Occipital lobe (tissue), 2 donors: ENCODE results near the gene ACOX3. TPM values are rescaled to one million over a fixed set of nuclear protein-coding genes. Genes with fewer than 3 reads are reported as not detected.
A peak's percentile ranks its signal among the peaks of the same experiment; 100 is the strongest.

Experiments
- DNase-seq: peaks from one replicate; lab custom pipeline; 2025; lab: John Stamatoyannopoulos, UW
- total RNA-seq: library from RNA; depleted of rRNA; stranded (reverse); fragments of >200 nt; gene quantifications from one replicate; pipeline ENCODE4 v1.2.3, GENCODE V29; 2014

Gene ACOX3
- total RNA-seq, 1 donor from 2014 or later, result 34.9 TPM

DNA sequence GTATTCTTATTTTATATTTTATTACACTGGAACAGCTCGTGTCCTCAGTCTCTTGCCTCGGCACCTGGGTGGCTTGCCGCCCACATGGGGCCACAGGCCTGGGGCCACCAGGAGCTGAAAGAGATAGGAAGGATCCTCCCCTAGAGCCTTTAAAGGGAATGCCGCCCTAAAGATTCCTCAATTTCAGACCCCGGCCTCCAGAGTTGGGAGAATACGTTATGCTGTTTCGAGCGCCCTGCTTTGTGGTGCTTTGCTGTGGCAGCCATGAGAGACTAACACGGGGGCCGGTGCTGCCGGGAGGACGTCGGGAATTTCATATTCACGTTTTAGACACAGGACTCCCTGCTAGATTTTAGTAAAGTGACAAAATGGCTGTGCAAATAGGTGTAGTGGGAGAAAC is 33.2 kb downstream of the ACOX3 start:
- DNase-seq, result no peak

DNA sequence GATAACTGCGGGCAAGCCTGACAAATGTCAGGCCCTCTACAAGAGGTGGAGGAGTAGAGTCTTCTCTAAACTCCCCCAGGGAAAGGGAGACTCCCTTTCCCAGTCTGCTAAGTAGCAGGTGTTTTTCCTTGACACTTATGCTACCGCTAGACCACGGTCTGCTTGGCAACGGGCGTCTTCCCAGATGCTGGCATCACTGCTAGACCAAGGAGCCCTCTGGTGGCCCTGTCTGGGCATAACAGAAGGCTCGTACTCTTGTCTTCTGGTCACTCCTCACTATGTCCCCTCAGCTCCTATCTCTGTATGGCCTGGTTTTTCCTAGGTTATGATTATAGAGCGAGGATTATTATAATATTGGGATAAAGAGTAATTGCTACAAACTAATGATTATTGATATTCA is 33.6 kb downstream of the ACOX3 start:
- peak; percentile 9 for DNase-seq

DNA sequence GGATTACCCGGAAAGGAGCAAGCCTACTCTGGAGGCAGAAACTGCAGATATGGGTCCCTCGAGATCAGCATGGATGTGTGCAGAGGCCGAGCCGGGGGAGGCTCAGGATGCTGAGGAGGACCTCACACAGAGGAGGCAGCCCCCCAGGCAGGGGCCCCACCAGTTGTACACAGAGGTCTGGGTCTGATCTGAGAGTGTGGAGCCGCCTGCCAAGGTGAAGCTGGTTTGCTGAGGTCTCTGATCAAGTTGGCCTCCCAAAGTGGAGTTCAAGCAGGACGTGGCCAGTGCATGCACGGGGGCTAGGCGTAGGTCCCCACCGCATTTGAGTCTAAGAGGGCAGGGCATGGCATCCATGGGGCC is 35.0 kb downstream of the ACOX3 start:
- no peak for DNase-seq

DNA sequence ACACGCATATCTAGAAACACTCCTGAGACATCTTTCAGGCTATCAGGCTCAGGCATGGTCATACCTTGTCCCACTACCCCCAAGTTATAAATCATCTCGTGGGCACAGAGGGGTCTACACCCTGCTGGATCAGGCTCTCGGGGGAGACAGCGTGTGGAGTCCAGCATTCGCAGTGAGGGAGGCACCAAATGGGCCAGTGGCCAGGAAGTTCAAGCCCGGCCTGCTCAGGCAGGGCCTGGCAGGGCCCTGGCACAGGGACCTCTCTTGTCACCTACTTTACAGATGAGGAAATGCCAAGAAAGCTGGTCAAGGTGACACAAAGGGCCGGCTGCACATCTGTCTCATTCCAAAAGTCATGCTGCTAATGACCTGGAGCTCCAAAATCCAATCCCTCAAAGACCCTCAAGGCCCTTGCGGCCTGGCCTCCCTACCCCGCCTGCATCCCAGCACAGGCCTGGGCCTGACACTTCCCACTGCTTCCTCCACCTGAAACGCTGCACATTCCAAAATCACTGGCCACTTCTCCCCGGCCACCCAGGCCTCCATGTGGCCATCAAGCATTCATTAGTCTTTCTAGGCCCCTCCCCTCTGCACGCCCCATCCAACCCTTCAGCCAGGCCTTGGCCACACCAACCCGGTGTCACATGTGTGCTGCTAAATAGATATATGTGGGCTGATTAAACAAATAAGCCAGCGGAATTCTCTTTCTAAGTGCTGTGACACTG is 35.6 kb downstream of the ACOX3 start:
- DNase-seq, result no peak

DNA sequence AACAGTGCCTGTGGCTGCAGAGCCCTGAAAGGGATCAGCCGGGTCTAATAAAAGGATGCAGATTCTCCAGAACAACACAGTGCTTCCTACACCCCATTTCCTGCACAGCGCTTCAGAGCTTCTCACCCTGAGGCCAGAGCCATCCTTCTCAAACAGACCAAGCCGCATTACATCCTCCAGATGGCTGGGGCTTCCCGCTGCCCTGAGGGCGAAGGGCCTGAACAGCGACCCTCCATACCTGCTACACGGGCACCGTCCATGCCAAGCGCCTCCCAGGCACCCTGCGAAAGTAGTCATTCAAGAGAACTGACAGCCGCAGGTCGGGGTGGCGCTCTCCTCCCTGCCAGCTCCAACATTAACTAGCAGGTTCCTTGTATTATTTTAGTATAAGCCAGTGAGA is 36.5 kb downstream of the ACOX3 start:
- no peak for DNase-seq

DNA sequence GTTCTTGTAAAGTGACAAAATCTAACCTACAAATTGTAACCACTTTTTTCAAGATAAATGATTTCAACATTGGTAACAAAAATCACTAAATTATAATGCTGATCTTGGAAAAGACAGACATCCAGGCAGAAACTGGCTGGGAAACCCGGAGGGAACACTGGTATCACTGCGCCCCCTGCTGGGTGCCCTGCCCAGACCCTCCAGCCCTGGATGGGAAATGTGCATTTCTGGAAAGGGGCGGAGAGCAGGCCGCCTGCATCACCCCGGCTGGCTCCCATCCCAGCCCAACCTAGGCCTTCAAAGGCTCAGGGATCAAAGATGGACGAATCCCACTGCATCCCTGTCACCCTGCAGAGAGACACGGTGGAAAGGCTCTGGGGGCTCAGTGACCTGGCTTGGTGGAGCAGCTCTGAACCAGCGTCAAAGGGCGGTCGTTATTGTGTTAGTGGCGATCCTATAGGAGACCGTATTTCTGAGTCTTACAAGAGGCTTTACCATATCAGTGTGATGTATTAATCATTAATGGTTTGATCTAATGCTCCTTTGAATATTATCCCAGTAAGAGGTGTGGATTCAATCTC is 37.3 kb downstream of the ACOX3 start:
- DNase-seq, result peak; percentile 49

DNA sequence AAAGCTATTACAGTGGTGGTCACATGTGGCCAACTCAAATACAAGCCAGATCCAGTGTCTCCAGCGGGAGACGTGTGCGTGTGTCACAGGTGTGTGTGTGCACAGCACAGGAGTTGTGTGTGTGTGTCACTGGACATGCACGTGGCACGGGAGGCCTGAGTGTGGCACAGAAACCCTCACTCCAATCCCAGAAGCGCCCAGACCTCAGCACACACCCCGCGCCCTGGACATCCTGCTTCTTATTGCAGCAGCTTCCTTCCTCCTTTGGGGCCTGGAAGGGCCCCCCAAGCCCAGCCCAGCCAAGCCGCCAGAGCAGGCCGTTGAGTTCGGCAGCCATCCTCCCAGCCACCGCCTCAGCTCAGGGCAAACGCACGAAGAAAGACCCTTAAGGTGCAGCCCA is 37.9 kb downstream of the ACOX3 start:
- no peak for DNase-seq

DNA sequence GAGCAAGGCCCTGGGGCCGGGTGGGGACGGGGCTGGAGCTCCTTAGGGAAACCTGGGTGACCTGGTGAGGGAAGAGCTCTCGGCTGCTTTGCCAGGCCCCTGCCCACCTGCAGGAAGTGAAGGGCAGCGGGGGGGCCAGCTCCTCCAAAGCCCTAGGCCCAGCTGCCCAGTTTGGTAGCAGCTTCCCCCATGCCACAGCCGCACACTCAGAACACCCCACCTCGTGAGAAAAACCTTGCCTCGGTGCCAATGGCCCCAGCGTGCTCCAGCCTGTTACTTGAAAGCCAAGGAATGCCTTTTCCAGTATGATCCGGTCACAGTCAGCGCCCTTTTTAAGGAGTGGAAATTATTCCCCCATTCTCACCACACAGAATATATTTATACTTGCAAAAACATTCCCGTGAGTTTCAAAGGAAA is 38.3 kb downstream of the ACOX3 start:
- DNase-seq, result no peak

DNA sequence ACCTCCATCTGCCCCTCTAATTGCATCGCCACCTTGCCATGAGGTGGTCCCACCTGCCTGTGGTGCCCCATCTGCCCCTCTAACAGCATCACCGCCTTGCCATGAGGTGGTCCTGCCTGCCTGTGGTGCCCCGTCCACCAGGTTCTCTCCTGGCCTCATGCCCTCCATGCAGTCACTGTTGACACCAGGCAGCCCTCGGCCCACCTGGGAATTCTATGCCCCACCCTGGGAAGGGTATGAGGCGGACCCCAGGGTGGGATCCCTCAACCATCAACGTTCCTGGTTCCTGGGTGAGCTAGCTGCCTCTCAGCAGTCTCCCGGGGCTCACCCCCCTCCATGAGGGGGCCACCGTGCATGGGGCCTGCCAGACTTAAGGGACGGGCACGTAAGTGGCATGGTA is 38.9 kb downstream of the ACOX3 start:
- DNase-seq, result no peak

DNA sequence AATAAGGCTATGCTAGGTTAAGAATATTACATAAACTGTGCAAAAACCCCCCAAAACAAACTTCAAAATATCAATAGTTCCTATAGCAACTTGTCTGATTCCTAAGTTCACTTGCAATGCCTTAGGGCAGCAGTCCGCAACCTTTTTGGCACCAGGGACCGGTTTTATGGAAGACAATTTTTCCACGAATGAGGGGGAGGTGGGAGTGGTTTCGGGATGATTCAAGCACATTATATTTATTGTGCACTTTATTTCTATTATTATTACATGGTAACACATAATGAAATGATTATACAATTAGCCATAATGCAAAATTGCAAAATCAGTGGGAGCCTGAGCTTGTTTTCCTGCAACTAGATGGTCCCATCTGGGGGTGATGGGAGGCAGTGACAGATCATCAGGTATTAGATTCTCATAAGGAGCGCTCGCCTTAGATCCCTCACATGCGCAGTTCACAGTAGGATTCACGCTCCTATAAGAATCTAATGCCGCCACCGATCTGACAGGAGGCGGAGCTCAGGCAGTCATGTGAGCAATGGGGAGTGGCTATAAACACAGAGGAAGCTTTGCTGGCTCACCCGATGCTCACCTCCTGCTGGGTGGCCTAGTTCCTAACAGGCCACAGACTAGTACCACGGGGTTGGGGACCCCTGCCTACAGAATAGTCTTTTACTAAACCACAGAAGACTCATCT is 39.7 kb downstream of the ACOX3 start:
- DNase-seq, result no peak

DNA sequence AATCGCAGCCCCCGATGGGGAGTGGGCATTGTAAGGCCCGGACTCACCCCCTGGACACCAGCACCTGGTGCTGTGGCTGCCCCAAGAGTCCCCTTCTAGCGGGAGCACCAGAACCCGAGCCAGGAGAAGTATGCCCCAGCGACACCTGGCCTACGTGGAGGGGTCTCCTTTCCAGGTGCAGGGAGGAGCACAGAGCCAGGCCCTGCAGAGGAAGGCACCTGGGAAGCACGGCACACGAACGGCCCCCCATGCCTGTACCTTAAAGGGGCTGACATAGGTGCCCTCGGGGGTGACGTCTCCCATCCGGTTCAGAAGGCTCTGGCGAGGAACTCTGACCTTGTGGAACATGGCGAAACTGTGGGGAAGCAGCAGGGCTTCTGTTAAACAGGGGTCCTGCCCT is 41.2 kb downstream of the ACOX3 start:
- DNase-seq, result no peak

DNA sequence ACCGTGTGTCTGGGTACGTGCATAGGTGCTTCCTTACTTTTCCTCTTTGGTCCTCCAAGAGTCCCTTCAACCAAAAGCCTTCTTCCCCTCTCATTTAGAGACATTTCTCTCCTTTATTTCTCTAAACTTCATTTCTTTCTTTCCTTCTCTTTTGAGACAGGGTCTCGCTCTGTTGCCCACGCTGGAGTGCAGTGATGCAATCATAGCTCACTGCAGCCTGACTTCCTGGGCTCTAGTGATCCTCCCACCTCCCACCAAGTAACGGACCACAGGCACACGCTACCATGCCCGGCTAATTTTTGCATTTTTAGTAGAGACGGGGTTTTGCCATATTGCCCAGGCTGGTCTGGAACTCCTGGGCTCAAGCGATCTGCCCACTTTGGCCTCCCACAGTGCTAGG is 42.2 kb downstream of the ACOX3 start:
- DNase-seq, result no peak

DNA sequence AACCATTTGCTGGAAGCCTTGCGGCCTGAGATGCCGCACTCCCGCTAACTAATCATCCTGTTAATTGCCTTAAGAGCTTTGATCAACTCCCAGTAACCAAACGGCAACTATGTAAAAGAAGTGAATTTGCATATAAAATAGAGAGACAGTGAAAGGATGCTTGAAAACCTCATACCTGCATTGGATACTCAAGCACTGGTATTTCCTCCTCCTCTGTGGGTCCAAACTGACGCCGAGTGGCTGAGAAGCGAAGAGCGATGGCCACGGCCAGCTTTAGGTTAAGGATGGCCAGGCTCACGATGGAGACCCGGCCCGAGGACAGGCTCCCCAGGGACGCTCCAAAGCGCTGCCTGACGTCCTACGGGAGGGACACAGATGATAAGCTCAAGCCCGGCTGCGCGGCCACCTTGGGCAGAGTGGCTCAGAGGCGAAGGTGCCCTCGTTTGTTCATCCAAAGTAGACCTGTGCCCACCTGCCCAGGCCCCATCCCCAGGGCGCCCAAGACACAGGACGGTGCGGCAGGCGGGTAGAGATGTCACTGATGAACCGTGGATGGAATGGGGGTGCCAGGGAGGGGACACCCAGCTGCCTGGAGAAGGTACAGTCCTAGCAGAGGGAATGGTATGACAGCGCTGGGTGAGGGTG is 43.6 kb downstream of the ACOX3 start:
- no peak for DNase-seq

DNA sequence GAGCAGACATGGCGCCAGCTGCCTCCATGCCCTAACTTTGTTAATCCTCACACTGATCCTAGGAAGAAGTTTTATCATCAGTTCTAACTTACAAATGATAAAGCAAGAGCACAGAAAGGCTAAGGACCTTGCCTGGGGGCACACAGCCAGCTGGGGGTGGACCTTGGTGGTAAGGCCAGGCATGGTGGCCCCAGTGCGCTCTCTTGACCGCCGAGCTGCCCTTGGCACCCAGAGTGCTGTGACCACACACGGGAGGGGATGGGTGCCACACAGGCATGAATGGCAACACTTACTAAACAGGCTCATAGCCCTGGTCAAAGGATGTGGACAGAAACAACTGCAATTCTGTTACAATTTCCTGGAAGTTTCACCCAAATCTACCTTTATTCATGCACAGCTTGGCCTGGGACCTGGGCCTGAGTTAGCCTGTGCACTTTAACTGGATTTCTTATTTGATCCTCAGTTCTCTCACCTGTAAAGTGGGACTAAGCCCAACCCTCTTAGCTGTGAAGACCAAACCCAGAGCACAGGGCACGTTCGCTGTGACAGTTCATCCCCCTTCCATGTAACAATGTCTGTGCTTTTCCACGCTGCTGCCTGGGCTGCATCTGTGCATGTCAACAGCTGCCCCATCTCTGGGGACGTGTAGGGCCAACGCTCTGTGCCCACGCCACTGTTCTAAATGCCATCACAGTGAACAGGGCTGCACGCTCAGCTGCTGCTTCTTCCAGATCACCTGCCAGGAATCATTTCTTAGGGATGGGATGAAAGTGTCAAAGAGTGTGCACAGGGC is 44.8 kb downstream of the ACOX3 start:
- DNase-seq, result no peak

DNA sequence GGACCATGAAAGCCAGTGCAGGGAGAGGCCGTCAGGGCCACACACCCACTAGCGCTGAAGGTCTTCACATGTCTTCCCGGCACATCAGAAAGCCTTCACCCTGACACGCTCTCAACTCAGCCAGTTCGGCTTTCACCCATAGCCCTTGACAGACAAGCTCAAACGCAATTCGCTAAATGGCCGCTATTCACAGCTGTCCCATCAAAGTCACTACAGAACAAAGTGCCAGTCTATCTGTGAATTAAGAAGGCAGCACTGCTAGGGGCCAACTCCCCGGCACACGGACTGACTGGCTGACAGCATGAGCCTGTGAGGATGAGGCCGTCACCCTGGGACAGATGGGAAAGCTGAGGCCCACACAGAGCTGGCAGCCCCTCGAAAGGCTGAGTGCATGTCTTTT is 45.7 kb downstream of the ACOX3 start:
- peak; percentile 28 for DNase-seq

DNA sequence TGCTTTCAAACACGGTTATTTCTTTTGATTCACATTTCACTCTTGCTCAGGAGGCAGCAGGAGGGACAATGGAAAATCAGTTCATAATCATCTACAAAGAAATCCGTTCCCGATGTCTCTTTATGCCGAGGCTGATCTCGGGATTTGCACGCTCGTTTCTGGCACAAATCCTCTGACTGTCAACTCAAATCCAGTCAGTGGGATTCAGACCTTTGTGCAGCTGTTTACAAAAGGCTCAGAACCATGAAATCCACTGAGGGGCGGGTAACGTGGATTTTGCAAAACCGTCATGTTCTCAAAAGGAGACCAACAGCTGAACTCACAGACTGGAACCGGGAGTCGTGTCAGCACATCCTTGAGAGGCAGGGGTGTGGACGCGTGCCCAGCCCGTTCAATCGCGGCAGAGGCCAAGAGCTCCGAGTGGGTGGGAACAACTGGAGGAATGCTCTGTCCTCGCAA is 46.4 kb downstream of the ACOX3 start:
- DNase-seq, result peak; percentile 41

DNA sequence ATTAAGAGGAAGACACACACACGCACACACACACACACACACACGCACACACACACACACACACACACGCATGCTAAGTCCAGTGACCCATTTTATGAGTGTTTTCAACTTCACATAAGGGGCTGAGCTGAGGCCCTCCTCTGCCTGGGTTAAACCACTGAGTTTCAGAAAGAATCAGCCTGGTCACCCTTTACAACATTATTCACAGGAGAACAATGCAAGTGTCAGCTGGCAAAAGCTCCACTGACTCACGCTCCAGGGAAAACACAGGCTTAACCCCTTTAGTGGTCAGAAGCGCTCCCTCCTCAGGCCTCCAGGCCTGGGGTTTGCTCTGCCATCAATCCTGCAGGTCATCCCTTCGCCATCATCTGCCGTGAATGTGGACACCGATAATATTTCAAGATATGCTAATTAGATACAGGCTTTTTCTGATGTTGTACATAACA is 46.9 kb downstream of the ACOX3 start:
- peak; percentile 54 for DNase-seq

DNA sequence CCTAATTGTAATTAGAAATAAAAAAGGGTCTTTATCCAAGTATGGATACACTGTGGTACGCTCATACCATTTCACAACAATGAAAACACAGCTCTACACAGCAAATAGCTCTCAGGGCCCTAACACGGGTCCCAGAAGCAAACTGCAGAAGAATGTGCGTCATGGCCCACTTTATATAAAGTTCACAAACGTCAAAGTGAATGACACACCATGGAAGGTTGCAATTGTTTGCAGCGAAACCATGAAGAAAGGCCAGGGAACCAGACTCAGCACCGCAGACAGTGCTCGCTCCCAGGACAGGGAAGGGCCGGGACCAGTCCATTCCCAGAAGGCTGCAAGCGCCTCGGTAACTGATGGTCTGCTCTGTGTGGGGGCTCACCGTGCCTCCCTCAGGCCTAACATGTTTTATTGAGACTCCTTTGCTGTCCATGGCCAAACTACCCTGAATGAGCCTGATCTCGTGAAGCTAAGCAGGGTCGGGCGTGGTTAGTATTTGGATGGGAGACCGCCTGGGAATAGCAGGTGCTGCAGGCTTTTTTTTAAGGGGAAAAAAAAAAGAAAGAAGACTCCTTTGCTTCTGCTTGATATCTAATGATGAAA is 47.8 kb downstream of the ACOX3 start:
- DNase-seq, result no peak

DNA sequence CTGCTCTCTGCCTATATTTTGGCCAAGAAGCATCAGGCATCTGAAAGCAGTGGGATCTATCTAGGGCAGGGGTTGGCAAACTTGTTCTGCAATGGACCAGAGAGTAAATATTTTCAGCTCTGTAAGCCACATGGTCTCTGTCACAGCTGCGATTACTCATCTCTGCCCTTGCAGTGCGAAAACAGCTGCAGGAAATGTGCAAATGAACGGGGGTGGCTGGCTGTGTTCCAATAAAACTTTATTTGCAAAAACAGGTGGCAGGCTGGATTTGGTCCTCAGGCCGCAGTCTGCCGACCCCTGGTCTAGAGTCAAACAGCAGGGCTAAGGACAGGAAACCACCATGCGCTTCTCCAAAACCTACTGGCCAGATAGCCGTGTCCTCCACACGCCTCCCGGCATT is 48.6 kb downstream of the ACOX3 start:
- DNase-seq, result peak; percentile 75

DNA sequence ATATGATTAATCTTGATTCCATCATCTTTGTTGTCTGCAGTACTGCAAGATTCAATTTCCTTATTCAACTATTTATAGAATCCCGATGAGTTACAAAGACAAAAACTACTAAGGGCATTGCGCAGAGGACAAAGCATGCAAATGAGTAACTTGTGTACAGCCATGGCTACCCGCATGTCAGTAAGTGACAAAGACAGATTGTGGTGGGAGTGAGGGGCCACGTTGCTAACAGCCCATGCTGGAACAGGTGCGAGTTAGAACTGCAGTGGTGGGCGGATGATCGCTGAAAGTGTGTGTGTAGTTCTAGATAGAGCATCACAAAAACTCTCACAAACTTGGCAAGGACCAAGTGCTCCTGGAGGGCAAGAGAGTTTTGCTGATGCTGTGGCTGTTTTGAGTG is 49.5 kb downstream of the ACOX3 start:
- DNase-seq, result no peak

DNA sequence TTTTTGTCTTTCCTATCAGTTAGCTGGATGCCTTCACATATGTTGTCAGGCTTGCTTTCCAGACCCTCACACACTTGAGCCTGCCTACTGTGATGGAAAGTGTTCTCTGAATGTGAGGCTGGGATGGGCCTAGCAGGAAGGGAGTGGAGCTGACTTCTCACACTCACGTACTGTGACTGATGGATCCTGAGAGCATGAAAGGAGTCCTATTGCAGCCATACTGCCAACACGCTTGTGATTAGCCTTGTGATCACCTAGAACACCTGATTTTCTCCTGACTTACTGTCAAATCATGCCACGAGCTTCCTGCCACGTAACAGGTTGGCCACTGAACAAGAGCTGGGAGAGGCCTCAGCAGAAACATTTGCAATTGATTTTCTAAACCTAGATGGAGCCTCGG is 49.9 kb downstream of the ACOX3 start:
- DNase-seq, result no peak
